Testis (tissue), 5 donors: ENCODE measurements around the gene IL1RAP. TPM values are rescaled to one million over a fixed set of nuclear protein-coding genes. Genes with fewer than 3 reads are reported as not detected.
A peak's percentile ranks its signal among the peaks of the same experiment; 100 is the strongest.
"Not testable (repeated sequence)": the region's sequence is repeated elsewhere in the genome, so short reads cannot be mapped to it uniquely, and the experiment has no call there.

Experiments
- DNase-seq: peaks from one replicate; pipeline ENCODE4 v3.0.0-alpha.2; 2019
- H3K27ac ChIP-seq, 2 donors: fragments of 200-600 bp; sonication (generic); one replicate each; pipeline ENCODE4 v1.5.1; 2019
- H3K27me3 ChIP-seq: fragments of 200-600 bp; sonication (generic); one replicate; pipeline ENCODE4 v1.5.1; 2019
- H3K36me3 ChIP-seq: fragments of 200-600 bp; sonication (generic); one replicate; pipeline ENCODE4 v1.5.1; 2017; ENCODE audit warnings: low read depth; ENCODE audit errors: missing control alignments
- H3K4me1 ChIP-seq: fragments of 200-600 bp; sonication (generic); one replicate; pipeline ENCODE4 v1.5.1; 2019
- H3K4me3 ChIP-seq, 2 donors: fragments of 200-600 bp; sonication (generic); one replicate each; pipeline ENCODE4 v1.5.1; 2017 to 2019
- H3K9me3 ChIP-seq: fragments of 200-600 bp; sonication (generic); one replicate; pipeline ENCODE4 v1.5.1; 2017
- POLR2A ChIP-seq: fragments of 450-650 bp; IDR thresholded peaks from one replicate; pipeline ENCODE4 v1.6.1; 2017; ENCODE audit warnings: antibody characterized with exemption, mild to moderate bottlenecking, moderate library complexity
- WGBS, 2 donors: methylation state at CpG; one replicate each; pipeline ENCODE4 v1.1.5; 2018; 5-methylcytosine and 5-hydroxymethylcytosine counted together
- intact Hi-C: fragments of 100-400 bp; cut with DNase I; formaldehyde crosslinking; loops from one replicate; pipeline ENCODE4 v1.15.1; 2023; ENCODE audit warnings: low total_unique reads
- long read RNA-seq, 2 donors: transcript quantifications; one replicate each; lab custom pipeline, GENCODE V29; 2026
- polyA plus RNA-seq: library from polyadenylated mRNA; stranded (reverse); fragments of 350-450 nt; fragmentation: Illumina TruSeq; extraction: RNeasy Lipid Tissue Mini Kit (QIAGEN cat#74804); gene quantifications from one replicate; pipeline ENCODE4 v1.2.3, GENCODE V29; 2014; ENCODE audit warnings: low read depth, low replicate concordance; ENCODE audit not compliant: insufficient read depth
- total RNA-seq, 2 donors: library from RNA; depleted of rRNA; stranded (reverse); fragments of >200 nt; gene quantifications; one replicate each; pipeline ENCODE4 v1.2.3, GENCODE V29; 2016
- TF ChIP-seq, protein P1 (sequence below), 3 experiments: fragments of 450-650 bp in 2 of 3; fragments of 200-600 bp in 1 of 3; sonication (generic) in 1 of 3; IDR thresholded peaks; one replicate each; pipeline ENCODE4 v1.5.1; 2016 to 2019; ENCODE audit warnings: antibody characterized with exemption in 3 of 3, mild to moderate bottlenecking in 2 of 3, moderate library complexity in 1 of 3

IL1RAP gene, protein sequence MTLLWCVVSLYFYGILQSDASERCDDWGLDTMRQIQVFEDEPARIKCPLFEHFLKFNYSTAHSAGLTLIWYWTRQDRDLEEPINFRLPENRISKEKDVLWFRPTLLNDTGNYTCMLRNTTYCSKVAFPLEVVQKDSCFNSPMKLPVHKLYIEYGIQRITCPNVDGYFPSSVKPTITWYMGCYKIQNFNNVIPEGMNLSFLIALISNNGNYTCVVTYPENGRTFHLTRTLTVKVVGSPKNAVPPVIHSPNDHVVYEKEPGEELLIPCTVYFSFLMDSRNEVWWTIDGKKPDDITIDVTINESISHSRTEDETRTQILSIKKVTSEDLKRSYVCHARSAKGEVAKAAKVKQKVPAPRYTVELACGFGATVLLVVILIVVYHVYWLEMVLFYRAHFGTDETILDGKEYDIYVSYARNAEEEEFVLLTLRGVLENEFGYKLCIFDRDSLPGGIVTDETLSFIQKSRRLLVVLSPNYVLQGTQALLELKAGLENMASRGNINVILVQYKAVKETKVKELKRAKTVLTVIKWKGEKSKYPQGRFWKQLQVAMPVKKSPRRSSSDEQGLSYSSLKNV
- total RNA-seq = 1 to 10 TPM; 1.7 to 3.2 TPM
- polyA plus RNA-seq = 2.1 TPM
- long read RNA-seq, donor 1, full-length matches to known transcripts = 2 of 2 reads
- long read RNA-seq, donor 1, partial matches to known transcripts = 0 of 2 reads
- long read RNA-seq, donor 1, other reads (novel, unspliced or antisense) = 0 of 2 reads
- long read RNA-seq, donor 2 = 0 reads

DNA sequence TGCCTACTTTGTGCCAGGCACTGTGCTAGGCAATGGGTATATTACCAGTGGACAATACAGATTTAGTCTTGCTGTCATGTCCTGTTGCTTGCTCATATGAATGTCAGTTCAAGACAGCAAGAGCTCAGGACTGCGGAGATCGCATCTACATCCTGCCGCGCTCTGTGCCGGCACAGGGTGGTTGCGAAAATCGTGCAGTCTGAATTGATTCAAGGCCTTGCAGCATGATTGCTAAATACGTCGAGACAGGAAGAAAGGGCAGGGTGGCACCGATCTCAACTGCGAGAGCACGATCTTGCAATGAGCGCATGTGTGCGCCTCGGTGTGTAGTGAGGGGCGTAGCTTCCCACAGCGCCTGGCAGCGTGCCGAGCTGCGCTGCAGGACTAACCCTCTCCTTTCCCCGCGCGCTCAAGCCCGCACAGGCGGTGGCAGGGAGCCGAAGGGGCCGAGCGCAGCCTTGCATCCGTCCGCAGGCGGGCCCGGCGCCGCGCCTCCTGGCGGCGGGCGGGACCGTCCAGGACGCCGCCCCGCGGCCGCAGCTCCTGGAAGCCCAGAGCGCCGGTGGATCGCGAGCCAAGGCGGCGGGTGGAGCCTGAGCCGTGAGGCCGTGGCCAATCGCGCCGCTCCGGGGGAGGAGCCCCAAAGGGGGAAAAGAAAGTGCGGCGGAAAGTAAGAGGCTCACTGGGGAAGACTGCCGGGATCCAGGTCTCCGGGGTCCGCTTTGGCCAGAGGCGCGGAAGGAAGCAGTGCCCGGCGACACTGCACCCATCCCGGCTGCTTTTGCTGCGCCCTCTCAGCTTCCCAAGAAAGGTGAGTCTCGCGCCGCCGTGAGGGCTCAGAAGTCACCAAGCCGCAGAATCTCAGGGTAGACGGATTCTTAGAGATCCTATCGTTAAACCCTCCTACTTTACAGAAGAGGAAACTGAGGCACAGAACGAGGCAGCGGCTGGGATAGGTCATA is at the start of gene IL1RAP:
Gene IL1RAP, plus strand, starts transcription at position 677 of the 962 bp plus-strand sequence. CDS start 50,205 bp downstream, outside the sequence.
- Histone ChIP-seq H3K9me3 (no peaks in the 10 kb centered on the region), H3K4me1 (no peaks in the 10 kb centered on the region), H3K4me3 (peak within 1 kb of the TSS; percentile 65 to 67), H3K27me3 (no peaks in the 10 kb centered on the region), H3K27ac (peak within 1 kb of the TSS; percentile 6 to 26), H3K36me3 (no peaks in the 10 kb centered on the region)
- 0 to 1% methylated on average over 23 to 76 of the region's 76 CpGs for WGBS, 2 donors
- TF ChIP-seq, protein P1, sequence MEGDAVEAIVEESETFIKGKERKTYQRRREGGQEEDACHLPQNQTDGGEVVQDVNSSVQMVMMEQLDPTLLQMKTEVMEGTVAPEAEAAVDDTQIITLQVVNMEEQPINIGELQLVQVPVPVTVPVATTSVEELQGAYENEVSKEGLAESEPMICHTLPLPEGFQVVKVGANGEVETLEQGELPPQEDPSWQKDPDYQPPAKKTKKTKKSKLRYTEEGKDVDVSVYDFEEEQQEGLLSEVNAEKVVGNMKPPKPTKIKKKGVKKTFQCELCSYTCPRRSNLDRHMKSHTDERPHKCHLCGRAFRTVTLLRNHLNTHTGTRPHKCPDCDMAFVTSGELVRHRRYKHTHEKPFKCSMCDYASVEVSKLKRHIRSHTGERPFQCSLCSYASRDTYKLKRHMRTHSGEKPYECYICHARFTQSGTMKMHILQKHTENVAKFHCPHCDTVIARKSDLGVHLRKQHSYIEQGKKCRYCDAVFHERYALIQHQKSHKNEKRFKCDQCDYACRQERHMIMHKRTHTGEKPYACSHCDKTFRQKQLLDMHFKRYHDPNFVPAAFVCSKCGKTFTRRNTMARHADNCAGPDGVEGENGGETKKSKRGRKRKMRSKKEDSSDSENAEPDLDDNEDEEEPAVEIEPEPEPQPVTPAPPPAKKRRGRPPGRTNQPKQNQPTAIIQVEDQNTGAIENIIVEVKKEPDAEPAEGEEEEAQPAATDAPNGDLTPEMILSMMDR (IDR thresholded peaks at IDR 0.05) = peak; percentile 74 to 75 (median 74)
- no peak for TF ChIP-seq POLR2A
- intact Hi-C loops = no loop called here
- peak; percentile 90 for DNase-seq

DNA sequence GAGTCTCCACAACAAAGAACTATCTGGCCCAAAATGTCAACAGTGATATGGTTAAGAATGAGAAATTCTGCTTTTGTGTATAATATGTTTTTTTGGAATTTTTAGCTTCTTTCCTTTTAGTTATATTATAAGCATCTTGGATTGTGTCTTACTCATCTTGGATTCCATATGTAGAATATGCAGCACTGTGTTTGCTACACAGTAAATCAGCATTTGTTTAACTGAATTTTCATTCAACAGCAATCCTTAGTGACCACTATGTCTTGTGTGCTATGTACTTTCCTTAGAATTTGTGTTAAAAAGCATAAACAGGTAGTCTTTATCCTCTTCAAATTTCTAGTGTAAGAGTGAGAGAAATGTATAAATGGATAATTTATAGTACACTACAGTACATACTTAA is 46.0 kb upstream of the IL1RAP start:
- Histone ChIP-seq H3K36me3 (no peaks in the 10 kb centered on the region), H3K27me3 (no peaks in the 10 kb centered on the region), H3K4me3 (no peak overlapping the region), H3K9me3 (no peaks in the 10 kb centered on the region), H3K27ac (no peak overlapping the region), H3K4me1 (no peaks in the 10 kb centered on the region)
- TF ChIP-seq, protein P1 (IDR thresholded peaks at IDR 0.05) = no peak
- TF ChIP-seq POLR2A = no peak
- intact Hi-C loops = no loop called here
- no peak for DNase-seq

DNA sequence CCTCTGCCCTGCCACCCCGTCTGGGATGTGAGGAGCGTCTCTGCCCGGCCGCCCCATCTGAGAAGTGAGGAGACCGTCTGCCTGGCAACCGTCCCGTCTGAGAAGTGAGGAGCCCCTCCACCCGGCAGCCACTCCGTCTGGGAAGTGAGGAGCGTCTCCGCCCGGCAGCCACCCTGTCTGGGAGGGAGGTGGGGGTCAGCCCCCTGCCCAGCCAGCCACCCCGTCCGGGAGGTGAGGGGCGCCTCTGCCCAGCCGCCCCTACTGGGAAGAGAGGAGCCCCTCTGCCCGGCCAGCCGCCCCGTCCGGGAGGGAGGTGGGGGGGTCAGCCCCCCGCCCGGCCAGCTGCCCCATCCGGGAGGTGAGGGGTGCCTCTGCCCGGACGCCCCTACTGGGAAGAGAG is 40.6 kb upstream of the IL1RAP start:
- WGBS, 2 donors = 73 to 82% methylated on average over 4 to 21 of the region's 25 CpGs
- DNase-seq = not testable (repeated sequence)

DNA sequence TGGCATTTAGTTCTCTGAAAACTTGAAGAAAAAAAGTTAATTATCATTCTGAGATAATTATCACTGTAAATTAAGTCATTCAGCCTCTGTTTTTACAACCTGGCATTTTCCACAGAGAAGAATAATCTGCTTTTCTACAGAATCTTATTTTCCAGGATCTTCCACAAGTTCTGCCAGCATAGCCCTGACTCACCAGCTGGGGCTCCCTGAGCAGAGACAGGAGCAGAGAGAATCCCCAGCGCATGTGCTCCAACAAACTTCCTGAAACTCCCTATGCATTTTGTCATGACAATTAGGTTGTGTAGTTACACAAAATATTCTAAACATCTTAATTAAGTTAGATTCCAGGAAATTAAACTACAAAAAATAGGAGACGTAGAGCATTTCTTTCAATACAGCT is 32.1 kb upstream of the IL1RAP start:
- Histone ChIP-seq H3K9me3 (no peaks in the 10 kb centered on the region), H3K27me3 (no peaks in the 10 kb centered on the region), H3K27ac (no peak overlapping the region), H3K4me1 (no peaks in the 10 kb centered on the region), H3K4me3 (no peak overlapping the region), H3K36me3 (no peaks in the 10 kb centered on the region)
- DNase-seq = no peak
- TF ChIP-seq POLR2A = no peak
- TF ChIP-seq, protein P1 (IDR thresholded peaks at IDR 0.05) = no peak
- 90 to 95% methylated on average over 2 of the region's 2 CpGs for WGBS, 2 donors
- intact Hi-C loops = no loop called here

More for the DNA sequence above, 40.6 kb upstream of the IL1RAP start:
- H3K4me3 ChIP-seq, H3K27me3 ChIP-seq, intact Hi-C loops, H3K27ac ChIP-seq, H3K9me3 ChIP-seq, H3K4me1 ChIP-seq, H3K36me3 ChIP-seq: not testable (repeated sequence)
